NCI-H2081 (cell line): ENCODE measurements around the gene CDYL.
A peak's percentile ranks its signal among the peaks of the same experiment; 100 is the strongest.

Source experiments
- DNase-seq, 2 experiments: peaks; one replicate each; lab custom pipeline; 2025; lab: John Stamatoyannopoulos, UW

Gene CDYL

GRCh38 chr6:4935975-4936680 is 159.9 kb downstream of the CDYL start:
- DNase-seq = no peak

GRCh38 chr6:4936681-4937041 is 160.5 kb downstream of the CDYL start:
- peak; percentile 17 to 76 for DNase-seq

GRCh38 chr6:4937414-4937813 is 161.2 kb downstream of the CDYL start:
- no peak for DNase-seq

GRCh38 chr6:4939241-4939640 is 163.0 kb downstream of the CDYL start:
- DNase-seq = no peak

GRCh38 chr6:4940416-4940815 is 164.2 kb downstream of the CDYL start:
- no peak for DNase-seq

GRCh38 chr6:4941782-4942672 is 165.8 kb downstream of the CDYL start:
- no peak for DNase-seq

GRCh38 chr6:4942673-4943009 is 166.4 kb downstream of the CDYL start:
- DNase-seq = no peak

GRCh38 chr6:4943716-4944115 is 167.5 kb downstream of the CDYL start:
- no peak for DNase-seq

GRCh38 chr6:4944325-4944724 is 168.1 kb downstream of the CDYL start:
- DNase-seq = no peak

- no peak for DNase-seq
Observed at GRCh38 chr6:4946521-4946920, 170.3 kb downstream of the CDYL start.

GRCh38 chr6:4947716-4948115 is 171.5 kb downstream of the CDYL start:
- DNase-seq = no peak

GRCh38 chr6:4948781-4949450 is 172.7 kb downstream of the CDYL start:
- no peak for DNase-seq

GRCh38 chr6:4950076-4950475 is 173.9 kb downstream of the CDYL start:
- no peak for DNase-seq

GRCh38 chr6:4950836-4951533 is 174.8 kb downstream of the CDYL start:
- DNase-seq = no peak

- no peak for DNase-seq
Observed at GRCh38 chr6:4953440-4953839, 177.2 kb downstream of the CDYL start.

- DNase-seq = no peak
Observed at GRCh38 chr6:4956625-4957024, 180.4 kb downstream of the CDYL start.

GRCh38 chr6:4957521-4958231 is 181.5 kb downstream of the CDYL start:
- DNase-seq = no peak

GRCh38 chr6:4958624-4959023 is 182.4 kb downstream of the CDYL start:
- no peak for DNase-seq

- DNase-seq = no peak
Observed at GRCh38 chr6:4961322-4962168, 185.3 kb downstream of the CDYL start.

- no peak for DNase-seq
Observed at GRCh38 chr6:4962905-4963304, 186.7 kb downstream of the CDYL start.
